Stimulated activated CD4-positive, alpha-beta T cell treated with anti-CD3 and anti-CD28 coated beads, TNF-alpha, amount 100 ng/mL, for 24 hours (primary cell): ENCODE data around the gene SLITRK5.

Experiments
- DNase-seq, 3 experiments: peaks; one replicate each; pipeline ENCODE4 v3.0.0-alpha.2; 2020; ENCODE audit warnings: low read depth in 3 of 3

The SLITRK5 gene, protein sequence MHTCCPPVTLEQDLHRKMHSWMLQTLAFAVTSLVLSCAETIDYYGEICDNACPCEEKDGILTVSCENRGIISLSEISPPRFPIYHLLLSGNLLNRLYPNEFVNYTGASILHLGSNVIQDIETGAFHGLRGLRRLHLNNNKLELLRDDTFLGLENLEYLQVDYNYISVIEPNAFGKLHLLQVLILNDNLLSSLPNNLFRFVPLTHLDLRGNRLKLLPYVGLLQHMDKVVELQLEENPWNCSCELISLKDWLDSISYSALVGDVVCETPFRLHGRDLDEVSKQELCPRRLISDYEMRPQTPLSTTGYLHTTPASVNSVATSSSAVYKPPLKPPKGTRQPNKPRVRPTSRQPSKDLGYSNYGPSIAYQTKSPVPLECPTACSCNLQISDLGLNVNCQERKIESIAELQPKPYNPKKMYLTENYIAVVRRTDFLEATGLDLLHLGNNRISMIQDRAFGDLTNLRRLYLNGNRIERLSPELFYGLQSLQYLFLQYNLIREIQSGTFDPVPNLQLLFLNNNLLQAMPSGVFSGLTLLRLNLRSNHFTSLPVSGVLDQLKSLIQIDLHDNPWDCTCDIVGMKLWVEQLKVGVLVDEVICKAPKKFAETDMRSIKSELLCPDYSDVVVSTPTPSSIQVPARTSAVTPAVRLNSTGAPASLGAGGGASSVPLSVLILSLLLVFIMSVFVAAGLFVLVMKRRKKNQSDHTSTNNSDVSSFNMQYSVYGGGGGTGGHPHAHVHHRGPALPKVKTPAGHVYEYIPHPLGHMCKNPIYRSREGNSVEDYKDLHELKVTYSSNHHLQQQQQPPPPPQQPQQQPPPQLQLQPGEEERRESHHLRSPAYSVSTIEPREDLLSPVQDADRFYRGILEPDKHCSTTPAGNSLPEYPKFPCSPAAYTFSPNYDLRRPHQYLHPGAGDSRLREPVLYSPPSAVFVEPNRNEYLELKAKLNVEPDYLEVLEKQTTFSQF

DNA sequence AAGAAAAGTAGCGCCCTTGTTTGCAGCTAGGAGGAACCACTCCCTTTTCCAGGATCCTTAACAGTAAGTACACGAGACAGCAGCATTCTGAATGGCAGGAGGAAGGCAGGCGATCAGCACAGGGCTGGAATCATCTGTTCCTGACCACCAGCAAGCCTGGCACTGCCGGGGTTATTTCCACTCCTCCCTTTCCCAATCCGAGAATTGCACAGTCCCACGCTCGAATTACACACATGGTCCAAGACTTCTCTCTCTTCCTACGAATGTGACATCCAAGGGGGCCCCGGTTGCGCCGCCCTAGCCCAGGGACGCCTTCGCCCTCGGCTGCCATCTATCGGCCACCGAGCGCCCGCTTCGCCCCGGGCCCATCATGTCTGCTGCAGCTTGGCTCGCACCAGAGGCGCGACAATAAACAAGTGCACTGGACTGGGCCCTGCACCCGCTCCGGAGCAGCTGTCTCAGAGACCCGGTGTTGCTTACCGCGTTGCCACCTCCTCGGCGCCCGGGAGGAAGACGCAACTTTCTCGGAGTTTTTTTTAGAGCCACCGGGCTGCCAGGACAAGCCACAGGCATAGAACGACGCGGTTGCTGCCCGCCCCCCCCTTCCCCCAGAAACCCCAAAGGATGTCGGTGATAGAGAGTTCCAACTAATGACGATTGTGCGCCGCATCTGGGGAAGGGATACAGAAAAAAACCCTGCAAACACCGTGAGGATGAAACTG, at the start of gene SLITRK5:
Gene SLITRK5, plus strand, starts transcription at position 341 of the 722 bp plus-strand sequence. CDS start 4,018 bp downstream, outside the sequence.
- peak in 2 of 3 experiments; percentile 33 to 66 for DNase-seq

DNA sequence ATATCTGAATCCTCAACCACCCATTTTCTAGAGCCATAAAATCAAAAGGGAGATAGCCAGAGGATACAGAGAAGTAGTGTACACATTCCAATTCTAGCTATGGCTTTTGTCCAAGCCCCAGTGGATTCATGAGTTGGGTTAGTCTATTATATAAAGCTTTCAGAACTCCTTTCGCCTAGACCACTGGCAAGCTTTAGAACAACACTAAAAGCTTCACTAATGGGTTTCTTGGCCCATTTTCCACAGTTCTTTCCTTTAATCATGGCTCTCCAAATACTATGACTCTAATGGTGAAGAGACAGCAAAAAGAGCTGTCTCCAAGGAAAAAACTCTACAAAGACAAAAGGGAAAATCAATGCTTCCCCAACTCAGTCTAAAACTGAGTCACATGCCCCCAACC, 48.2 kb upstream of the SLITRK5 start:
- DNase-seq: no peak

DNA sequence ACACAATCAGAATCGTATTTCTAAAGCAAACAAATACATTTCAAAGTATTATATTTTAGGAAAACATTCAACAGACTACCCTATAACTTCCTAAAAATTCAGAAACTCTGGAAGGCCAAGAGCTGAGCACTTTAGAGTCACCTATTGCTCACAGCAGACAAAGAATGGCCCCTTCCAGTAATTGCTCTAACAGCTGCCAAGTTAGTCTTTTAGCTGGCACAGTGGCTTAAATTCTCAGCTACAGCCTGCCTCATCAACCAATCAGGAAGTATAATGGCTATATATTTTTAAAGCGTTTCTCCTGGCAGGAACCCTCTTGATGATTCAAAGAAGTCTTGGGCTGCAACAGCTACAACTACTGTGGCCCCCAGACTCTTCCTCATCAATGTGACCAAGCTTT, 14.9 kb upstream of the SLITRK5 start:
- DNase-seq: no peak

DNA sequence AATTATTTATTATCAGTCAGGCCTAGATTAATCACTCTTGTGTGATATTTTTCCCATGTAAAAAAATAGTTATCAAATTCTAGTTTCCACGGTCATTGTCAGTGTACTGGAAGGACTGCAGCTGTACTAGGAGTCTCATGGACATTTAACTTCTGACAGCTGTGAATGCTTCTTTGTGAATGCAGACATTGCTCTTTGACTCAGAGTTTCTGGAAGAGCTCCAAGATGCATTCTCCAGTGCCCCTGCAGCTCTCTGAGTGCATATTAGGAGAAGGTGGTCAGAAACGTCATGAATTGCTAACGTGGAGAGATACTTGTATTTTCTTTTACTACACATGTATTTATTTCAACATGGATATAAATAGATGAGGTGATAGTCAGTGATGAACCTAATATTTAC, 9.7 kb upstream of the SLITRK5 start:
- DNase-seq: no peak

DNA sequence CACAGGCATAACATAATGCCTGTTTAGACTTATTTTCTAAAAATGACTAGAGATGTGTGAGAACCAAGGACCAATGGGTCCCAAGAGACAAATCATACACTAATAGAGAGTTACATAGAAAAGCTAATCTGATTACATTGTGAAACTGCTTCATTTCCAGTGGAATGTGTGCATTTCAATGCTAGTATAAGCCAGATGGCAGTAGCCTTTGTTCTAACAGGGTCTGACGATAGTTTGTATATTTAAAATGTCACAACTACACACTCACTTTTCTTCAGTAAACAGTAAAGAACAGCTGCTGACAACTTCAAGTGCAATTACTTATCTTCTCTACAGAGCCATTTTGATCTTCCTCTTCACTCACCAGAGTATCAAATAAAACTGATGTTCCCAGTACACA, 4.3 kb upstream of the SLITRK5 start:
- DNase-seq: no peak

DNA sequence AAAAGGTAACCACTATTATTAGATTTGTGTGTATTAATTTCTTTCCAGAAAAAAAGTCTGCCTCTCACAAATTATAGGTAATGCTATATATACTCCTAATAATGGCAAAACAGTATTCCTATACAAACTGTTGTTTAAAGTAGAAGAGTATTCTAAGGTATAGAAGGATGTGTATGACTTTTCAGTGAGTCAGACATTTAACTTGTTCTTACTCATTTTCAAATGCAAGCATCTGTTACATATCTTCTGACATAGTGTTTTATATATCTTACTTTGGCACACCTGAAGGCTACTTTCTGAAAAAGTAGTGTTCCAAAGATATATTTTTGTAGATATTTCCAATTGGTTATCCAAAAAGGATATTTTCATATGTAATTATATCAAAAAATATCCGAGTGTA, 3.5 kb upstream of the SLITRK5 start:
- DNase-seq: no peak

DNA sequence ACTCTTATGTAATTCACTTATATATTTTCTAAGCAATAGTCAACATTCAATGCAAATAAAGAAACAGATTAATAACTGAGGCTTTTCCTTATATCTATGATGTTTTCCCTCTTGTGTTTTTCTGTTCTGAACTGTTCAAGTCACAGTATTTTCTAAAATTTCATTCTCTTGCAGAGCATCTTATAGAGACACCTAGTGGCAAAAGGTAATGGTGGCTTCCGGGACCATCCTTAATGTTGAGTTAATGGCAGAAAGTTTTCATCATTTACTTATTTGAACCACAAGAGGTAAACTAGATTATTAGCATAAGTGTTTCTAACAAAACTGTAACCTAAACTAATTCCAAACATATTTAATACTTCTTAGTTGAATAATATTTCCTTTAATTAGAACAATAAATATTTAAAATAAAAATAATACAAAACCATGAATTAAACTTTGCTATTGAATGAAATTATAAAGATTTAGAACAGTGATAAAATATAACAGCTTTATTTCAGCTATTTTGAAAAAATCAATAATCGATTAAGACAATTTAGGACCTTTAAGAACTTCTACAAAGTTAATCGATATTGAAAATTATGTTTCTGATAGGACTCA, 1.7 kb upstream of the SLITRK5 start:
- DNase-seq: no peak

DNA sequence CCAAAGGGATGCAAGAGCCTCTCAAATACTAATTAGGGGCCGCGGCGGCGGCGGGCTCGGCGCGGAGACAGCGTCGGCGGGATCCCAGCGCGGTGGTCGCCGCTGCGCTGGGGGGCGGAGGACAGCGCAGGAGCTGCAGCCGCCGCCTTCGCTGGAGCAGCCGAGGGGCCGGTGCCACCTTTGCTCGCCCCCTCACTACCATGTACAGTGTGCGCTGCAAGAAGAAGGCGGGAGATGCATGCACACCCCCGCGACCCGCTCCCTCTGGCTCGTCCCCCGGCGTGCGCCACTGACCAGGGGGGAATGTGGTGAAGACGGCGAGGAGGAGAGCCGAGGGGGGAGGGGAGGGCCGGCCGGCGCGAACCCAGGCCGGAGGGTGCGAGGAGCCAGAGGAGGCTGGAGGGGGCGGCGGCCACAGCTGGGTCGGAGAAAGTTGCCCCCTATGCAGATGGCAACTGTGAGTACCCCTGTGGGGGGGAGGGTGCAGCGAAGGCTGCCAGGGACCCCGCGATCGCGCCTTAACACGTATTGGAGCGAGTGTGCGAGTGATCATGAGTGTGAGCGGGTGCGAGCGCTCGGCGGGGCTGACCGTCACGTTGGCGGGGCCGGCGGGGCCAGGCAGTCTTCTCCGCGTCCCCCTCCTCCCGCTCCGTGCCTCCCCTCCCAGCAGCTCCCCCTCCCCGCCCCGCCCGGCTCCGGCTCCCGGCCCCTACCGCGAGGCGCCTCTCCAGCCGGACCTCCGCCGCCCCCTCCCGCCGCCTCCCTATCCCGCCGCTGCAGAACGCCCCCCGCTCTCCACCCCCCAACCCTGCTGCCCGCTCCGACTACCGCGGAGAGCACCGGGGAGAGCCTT, 808 bp downstream of the SLITRK5 start:
- DNase-seq: no peak

DNA sequence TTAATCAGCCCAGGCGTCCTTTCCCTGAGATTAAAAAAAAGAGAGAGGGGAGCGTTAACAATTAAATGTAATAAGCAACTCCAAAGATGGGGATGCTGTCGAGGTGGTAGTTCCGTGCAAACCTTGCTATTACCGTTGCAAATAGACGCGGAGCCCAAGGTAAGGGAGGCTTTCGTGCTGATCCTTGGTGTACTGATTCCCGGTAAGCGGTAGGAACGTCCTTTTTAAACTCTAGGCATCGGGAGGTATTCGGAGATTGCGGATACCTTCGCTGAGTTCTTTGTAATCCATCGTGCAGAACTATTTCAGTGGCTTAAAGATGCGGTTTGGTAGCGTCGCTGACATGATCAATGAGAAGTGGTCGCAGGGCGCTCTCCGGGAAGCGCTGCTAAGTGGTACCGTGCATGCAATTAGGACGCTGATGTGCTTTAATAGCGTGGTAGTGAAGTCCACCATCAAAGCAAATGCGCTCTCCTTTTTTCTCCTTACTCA, 3.1 kb downstream of the SLITRK5 start:
- DNase-seq: no peak

DNA sequence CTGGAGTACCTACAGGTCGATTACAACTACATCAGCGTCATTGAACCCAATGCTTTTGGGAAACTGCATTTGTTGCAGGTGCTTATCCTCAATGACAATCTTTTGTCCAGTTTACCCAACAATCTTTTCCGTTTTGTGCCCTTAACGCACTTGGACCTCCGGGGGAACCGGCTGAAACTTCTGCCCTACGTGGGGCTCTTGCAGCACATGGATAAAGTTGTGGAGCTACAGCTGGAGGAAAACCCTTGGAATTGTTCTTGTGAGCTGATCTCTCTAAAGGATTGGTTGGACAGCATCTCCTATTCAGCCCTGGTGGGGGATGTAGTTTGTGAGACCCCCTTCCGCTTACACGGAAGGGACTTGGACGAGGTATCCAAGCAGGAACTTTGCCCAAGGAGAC, 4.7 kb downstream of the SLITRK5 start:
- no peak for DNase-seq

DNA sequence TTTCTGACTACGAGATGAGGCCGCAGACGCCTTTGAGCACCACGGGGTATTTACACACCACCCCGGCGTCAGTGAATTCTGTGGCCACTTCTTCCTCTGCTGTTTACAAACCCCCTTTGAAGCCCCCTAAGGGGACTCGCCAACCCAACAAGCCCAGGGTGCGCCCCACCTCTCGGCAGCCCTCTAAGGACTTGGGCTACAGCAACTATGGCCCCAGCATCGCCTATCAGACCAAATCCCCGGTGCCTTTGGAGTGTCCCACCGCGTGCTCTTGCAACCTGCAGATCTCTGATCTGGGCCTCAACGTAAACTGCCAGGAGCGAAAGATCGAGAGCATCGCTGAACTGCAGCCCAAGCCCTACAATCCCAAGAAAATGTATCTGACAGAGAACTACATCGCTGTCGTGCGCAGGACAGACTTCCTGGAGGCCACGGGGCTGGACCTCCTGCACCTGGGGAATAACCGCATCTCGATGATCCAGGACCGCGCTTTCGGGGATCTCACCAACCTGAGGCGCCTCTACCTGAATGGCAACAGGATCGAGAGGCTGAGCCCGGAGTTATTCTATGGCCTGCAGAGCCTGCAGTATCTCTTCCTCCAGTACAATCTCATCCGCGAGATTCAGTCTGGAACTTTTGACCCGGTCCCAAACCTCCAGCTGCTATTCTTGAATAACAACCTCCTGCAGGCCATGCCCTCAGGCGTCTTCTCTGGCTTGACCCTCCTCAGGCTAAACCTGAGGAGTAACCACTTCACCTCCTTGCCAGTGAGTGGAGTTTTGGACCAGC, 5.3 kb downstream of the SLITRK5 start:
- no peak for DNase-seq

DNA sequence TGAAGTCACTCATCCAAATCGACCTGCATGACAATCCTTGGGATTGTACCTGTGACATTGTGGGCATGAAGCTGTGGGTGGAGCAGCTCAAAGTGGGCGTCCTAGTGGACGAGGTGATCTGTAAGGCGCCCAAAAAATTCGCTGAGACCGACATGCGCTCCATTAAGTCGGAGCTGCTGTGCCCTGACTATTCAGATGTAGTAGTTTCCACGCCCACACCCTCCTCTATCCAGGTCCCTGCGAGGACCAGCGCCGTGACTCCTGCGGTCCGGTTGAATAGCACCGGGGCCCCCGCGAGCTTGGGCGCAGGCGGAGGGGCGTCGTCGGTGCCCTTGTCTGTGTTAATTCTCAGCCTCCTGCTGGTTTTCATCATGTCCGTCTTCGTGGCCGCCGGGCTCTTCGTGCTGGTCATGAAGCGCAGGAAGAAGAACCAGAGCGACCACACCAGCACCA, 5.9 kb downstream of the SLITRK5 start:
- no peak for DNase-seq

DNA sequence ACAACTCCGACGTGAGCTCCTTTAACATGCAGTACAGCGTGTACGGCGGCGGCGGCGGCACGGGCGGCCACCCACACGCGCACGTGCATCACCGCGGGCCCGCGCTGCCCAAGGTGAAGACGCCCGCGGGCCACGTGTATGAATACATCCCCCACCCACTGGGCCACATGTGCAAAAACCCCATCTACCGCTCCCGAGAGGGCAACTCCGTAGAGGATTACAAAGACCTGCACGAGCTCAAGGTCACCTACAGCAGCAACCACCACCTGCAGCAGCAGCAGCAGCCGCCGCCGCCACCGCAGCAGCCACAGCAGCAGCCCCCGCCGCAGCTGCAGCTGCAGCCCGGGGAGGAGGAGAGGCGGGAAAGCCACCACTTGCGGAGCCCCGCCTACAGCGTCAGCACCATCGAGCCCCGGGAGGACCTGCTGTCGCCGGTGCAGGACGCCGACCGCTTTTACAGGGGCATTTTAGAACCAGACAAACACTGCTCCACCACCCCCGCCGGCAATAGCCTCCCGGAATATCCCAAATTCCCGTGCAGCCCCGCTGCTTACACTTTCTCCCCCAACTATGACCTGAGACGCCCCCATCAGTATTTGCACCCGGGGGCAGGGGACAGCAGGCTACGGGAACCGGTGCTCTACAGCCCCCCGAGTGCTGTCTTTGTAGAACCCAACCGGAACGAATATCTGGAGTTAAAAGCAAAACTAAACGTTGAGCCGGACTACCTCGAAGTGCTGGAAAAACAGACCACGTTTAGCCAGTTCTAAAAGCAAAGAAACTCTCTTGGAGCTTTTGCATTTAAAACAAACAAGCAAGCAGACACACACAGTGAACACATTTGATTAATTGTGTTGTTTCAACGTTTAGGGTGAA, 6.6 kb downstream of the SLITRK5 start:
- DNase-seq: no peak

DNA sequence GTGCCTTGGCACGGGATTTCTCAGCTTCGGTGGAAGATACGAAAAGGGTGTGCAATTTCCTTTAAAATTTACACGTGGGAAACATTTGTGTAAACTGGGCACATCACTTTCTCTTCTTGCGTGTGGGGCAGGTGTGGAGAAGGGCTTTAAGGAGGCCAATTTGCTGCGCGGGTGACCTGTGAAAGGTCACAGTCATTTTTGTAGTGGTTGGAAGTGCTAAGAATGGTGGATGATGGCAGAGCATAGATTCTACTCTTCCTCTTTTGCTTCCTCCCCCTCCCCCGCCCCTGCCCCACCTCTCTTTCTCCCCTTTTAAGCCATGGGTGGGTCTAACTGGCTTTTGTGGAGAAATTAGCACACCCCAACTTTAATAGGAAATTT, 7.2 kb downstream of the SLITRK5 start:
- DNase-seq: no peak

DNA sequence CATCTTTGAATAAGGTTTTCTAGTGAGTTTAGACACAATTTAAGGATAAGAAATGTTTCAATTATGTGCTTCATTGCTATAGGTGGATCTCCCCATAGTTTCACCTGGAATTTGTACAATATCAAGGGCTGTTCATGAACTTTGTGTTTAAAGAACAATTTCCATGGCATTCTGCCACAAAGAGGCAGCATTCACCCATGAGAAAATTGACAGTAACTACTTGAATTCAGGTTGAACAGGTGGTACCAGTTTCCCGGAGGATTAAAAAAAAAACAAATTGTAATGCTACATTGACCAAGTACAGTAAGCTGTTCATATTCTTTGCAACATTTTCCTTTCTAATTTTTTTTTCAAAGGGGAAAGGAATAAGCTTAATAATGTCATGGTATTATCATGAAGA, 9.1 kb downstream of the SLITRK5 start:
- DNase-seq: no peak

DNA sequence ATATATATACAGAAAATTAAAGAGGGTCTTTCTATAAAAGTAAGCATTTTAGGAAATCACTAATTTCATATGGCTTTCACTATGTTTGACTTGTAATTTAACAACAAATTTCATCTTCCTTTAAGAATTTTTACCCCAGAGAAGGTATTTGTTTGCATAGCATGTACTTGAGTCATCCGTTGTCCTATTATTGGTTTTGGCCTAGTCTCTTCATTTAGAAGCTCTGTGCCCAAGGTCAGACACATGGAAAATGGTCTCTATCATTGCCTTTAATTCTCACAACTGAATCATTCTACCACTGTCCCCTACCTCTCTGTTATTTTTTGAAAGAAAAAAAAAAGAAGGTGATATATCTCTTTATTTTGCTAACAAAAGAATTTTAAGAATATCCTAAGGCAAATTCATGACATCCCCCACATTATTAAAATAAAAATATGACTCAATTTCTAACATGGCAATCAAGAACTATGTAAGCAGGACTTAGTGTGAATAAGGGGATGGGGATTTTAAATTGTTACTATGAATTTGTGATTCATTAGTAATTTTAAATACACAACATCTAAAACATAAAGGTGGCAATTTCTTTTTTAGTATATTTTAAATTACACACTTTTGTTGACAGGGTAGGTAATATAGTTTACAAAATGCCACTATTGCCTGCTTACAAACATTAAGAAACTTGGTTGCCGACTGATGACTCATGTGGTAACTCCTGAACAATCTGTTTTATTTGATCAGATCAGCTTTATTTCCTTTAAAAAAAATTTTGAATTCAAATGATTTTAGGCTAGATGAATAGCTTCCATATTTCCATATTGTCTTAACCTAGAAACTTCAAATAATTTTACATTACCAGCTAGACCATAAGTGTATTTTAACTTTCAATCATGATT, 13.9 kb downstream of the SLITRK5 start:
- no peak for DNase-seq

DNA sequence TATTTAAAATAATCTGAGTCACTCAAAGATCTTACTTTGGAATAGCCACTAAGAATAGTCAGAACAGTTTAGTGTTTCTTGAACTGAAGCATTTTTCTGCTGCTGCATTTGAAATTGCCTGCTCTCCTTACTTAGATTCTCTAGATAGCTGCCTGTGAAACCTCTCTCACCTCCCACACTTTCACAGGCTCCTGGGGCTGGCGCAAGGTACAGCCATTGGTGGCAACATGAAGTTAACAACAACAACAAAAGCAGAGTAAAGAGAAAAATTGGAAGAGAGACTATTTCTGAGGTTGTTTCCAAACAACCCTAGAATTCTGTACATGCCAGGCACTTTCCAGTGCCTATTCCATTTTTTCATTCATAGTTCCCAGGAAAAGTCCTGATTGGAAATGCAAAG, 25.3 kb downstream of the SLITRK5 start:
- DNase-seq: no peak

DNA sequence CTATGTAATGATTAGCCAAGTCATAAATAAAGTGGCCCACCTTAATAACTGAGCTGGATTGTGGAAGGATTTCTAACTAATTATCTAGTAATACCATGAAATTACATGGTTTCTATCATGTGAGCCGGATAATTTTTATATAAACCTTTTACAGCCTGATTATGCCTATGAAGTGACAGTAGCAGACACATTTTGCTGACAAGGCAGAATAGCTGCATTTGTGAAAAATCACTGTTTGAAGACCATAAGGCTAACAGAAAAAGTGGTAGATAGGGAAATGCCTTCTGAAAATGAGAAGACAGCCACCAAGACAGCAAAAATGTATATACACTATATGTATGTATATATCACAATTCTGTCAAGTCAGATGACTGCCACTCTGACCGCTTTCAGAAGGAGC, 27.1 kb downstream of the SLITRK5 start:
- no peak for DNase-seq
